K562 (cell line): ENCODE results near the gene RAP1GDS1.
A peak's percentile ranks its signal among the peaks of the same experiment; 100 is the strongest.

Experiments
- E2F8 ChIP-seq: fragments of 450-650 bp; IDR thresholded peaks from 2 replicates; pipeline ENCODE4 v1.7.1; 2018; ENCODE audit warnings: mild to moderate bottlenecking, low read depth; ENCODE audit not compliant: partially characterized antibody
- FOSL1 ChIP-seq: fragments of 200-800 bp; sonication (Bioruptor generic); conservative IDR thresholded peaks from 2 replicates; pipeline ENCODE4 v1.6.1; 2016; ENCODE audit warnings: missing genetic modification characterization, missing compliant biosample characterization
- IRF1 ChIP-seq: sonication (generic); formaldehyde crosslinking; IDR thresholded peaks from 2 replicates; pipeline ENCODE4 v1.8.0; 2022; ENCODE audit warnings: missing genetic modification reagents, mild to moderate bottlenecking, borderline replicate concordance
- MAFK ChIP-seq: IDR thresholded peaks from 2 replicates; pipeline ENCODE4 v1.6.1; 2011; ENCODE audit warnings: low read length, improper control_type of control experiment
- MAZ ChIP-seq, 2 experiments: fragments of 450-650 bp in 1 of 2; sonication (generic) in 1 of 2; formaldehyde crosslinking; IDR thresholded peaks in 1 of 2; conservative IDR thresholded peaks in 1 of 2; 2 replicates each; pipeline versions ENCODE4 v1.4.0 to v1.5.0; 2020; ENCODE audit warnings: mild to moderate bottlenecking in 1 of 2, missing genetic modification reagents in 1 of 2
- NR3C1 ChIP-seq: sonication (generic); formaldehyde crosslinking; IDR thresholded peaks from 2 replicates; pipeline ENCODE4 v1.8.1; 2022; ENCODE audit warnings: missing genetic modification reagents
- RBM22 ChIP-seq: fragments of 200-400 bp; formaldehyde crosslinking; IDR thresholded peaks from 2 replicates; pipeline ENCODE4 v1.6.1; 2018; ENCODE audit warnings: low read length, low read depth; ENCODE audit not compliant: poor library complexity, severe bottlenecking
- RERE ChIP-seq: sonication (generic); formaldehyde crosslinking; IDR thresholded peaks from 2 replicates; pipeline ENCODE4 v1.8.0; 2023; ENCODE audit warnings: missing genetic modification reagents, mild to moderate bottlenecking, borderline replicate concordance
- SMC3 ChIP-seq: conservative IDR thresholded peaks from 2 replicates; pipeline ENCODE4 v1.6.1; 2011; ENCODE audit warnings: low read depth, low read length, improper control_type of control experiment; ENCODE audit not compliant: insufficient read depth
- VEZF1 ChIP-seq: fragments of 200-800 bp; sonication (Bioruptor generic); IDR thresholded peaks from 2 replicates; pipeline ENCODE4 v1.6.1; 2017; ENCODE audit warnings: missing genetic modification characterization, missing compliant biosample characterization
- YY1 ChIP-seq, 3 experiments: IDR thresholded peaks; 2 replicates each; pipeline ENCODE4 v1.6.1; 2011; ENCODE audit warnings: low read length in 2 of 3, mild to moderate bottlenecking in 2 of 3, moderate library complexity in 2 of 3, borderline replicate concordance in 1 of 3, control low read depth in 1 of 3, low read depth in 1 of 3; ENCODE audit not compliant: insufficient read depth in 3 of 3, insufficient replicate concordance in 2 of 3, control insufficient read depth in 1 of 3, insufficient read length in 1 of 3; ENCODE audit errors: extremely low read depth in 1 of 3
- ZNF24 ChIP-seq: fragments of 450-650 bp; IDR thresholded peaks from 2 replicates; pipeline ENCODE4 v1.6.1; 2016

- TF ChIP-seq IRF1 (CRISPR knock-in tag), result no peak
- no peak for TF ChIP-seq MAFK
- TF ChIP-seq RBM22, result peak; percentile 49
- peak; percentile 53 to 92 (median 84) for TF ChIP-seq YY1 (IDR thresholded peaks at IDR 0.05; ENCODE audit: borderline replicate concordance in 1 of 3, control insufficient read depth in 1 of 3, extremely low read depth in 1 of 3, insufficient read depth in 3 of 3, insufficient read length in 1 of 3, insufficient replicate concordance in 2 of 3, low read depth in 1 of 3, low read length in 2 of 3)
- TF ChIP-seq FOSL1 (tag), result no peak
- TF ChIP-seq E2F8, result peak; percentile 18
- TF ChIP-seq ZNF24, result no peak
- no peak for TF ChIP-seq NR3C1 (CRISPR knock-in tag)
- TF ChIP-seq SMC3, result no peak
- TF ChIP-seq RERE (CRISPR knock-in tag), result no peak
- peak in 1 of 2 experiments; percentile 72; a peak in 2 of 4 replicates for TF ChIP-seq MAZ (CRISPR knock-in tag; conservative IDR thresholded peaks at IDR 0.05 in 1 of 2, IDR thresholded peaks at IDR 0.05 in 1 of 2)
- TF ChIP-seq VEZF1, result peak; percentile 96
Measured at GRCh38 chr4:98260579-98261404, at the start of gene RAP1GDS1.
